ENCODE data around the gene TP53AIP1. TPM values are rescaled to one million over a fixed set of nuclear protein-coding genes. Genes with fewer than 3 reads are reported as not detected.

TP53AIP1 gene
- total RNA-seq, 1 experiment from 2014 or later, result not detected

GRCh38 chr11:128988242-128988970 is 45.7 kb upstream of the TP53AIP1 start:
- H3K4me1 Mint-ChIP-seq, result peaks cover 7 to 8% of the 10 kb centered on the region in 2 experiments; a peak in 2 of 4 replicates

More at GRCh38 chr11:128988242-128988970, 45.7 kb upstream of the TP53AIP1 start:
- no peak overlapping the region for H3K4ac ChIP-seq (ENCODE audit: low read depth, low read length)
- no peak for TF ChIP-seq CTCF (conservative IDR thresholded peaks at IDR 0.05)
- no peak overlapping the region for H2BK20ac ChIP-seq (ENCODE audit: low read depth, low read length, poor library complexity, severe bottlenecking)
- no peak overlapping the region for H2BK5ac ChIP-seq (ENCODE audit: insufficient read length, low read length)
- H3K9me3 ChIP-seq (ENCODE audit: control insufficient read depth, low read depth, low read length), result no peaks in the 10 kb centered on the region
- no peak overlapping the region for H3K56ac ChIP-seq (ENCODE audit: insufficient read length, low read depth, low read length)
- no peak overlapping the region for H2AK5ac ChIP-seq (ENCODE audit: insufficient read length, low read length)
- H4K8ac ChIP-seq (replicated peaks; ENCODE audit: insufficient read length, low read depth, low read length), result no peak overlapping the region
- Mint-ChIP-seq H3K27ac (no peak overlapping the region), H3K27me3 (ENCODE audit: low read depth) (no peaks in the 10 kb centered on the region), H3K9me3 (no peaks in the 10 kb centered on the region), H3K4me3 (no peak overlapping the region), H3K36me3 (ENCODE audit: insufficient read depth in 1 of 3, low read depth in 3 of 3) (peaks cover 0 to 16% (median 11%) of the 10 kb centered on the region in 3 experiments; a peak in 4 of 7 replicates)
- H3K9ac ChIP-seq (ENCODE audit: extremely low read depth, insufficient read length, low read length), result no peak overlapping the region
- no peak overlapping the region for H3K14ac ChIP-seq (ENCODE audit: insufficient read depth, low read length)
- no peak overlapping the region for H3K18ac ChIP-seq (ENCODE audit: insufficient read length, low read depth, low read length)
- no peaks in the 10 kb centered on the region for H3K79me1 ChIP-seq (ENCODE audit: insufficient read depth, low read depth, low read length, poor library complexity, severe bottlenecking)
- H3K4me1 ChIP-seq (ENCODE audit: insufficient read depth, low read length), result no peaks in the 10 kb centered on the region
- H3K27me3 ChIP-seq (ENCODE audit: insufficient read depth, low read length), result no peaks in the 10 kb centered on the region
- H4K5ac ChIP-seq (ENCODE audit: insufficient read length, low read depth, low read length), result no peak overlapping the region
- H2AFZ ChIP-seq (ENCODE audit: low read length), result no peak overlapping the region
- H3K27ac ChIP-seq (ENCODE audit: insufficient read length, low read depth, low read length), result no peak overlapping the region
- no peak for DNase-seq
- no peaks in the 10 kb centered on the region for H3K23me2 ChIP-seq (ENCODE audit: insufficient read length, low read depth, low read length, poor library complexity, severe bottlenecking)
- no peaks in the 10 kb centered on the region for H3K79me2 ChIP-seq (ENCODE audit: insufficient read depth, low read length)
- H2BK120ac ChIP-seq (ENCODE audit: low read depth, low read length, poor library complexity, severe bottlenecking), result no peak overlapping the region
- H4K91ac ChIP-seq (ENCODE audit: insufficient read length, low read depth, low read length), result no peak overlapping the region
- H4K20me1 ChIP-seq (ENCODE audit: control insufficient read depth, insufficient read depth, insufficient read length), result no peaks in the 10 kb centered on the region
- no peak overlapping the region for H2BK12ac ChIP-seq (ENCODE audit: insufficient read length, low read depth, low read length)
- H3T11ph ChIP-seq (ENCODE audit: low read length), result no peak overlapping the region
- H3K23ac ChIP-seq (ENCODE audit: insufficient read length, low read depth, low read length), result no peak overlapping the region
- H3K4me2 ChIP-seq (ENCODE audit: insufficient read depth, insufficient read length, low read length), result no peak overlapping the region
- no peak overlapping the region for H2BK15ac ChIP-seq (ENCODE audit: low read depth, low read length)
